ENCODE results near the gene RPL29.
"Not testable (repeated sequence)": the region's sequence is repeated elsewhere in the genome, so short reads cannot be mapped to it uniquely, and the experiment has no call there.

Gene RPL29

GRCh38 chr3:52034651-52035050 is 39.0 kb upstream of the RPL29 start:
- POLR2A ChIA-PET, result no interaction called here
- TF ChIP-seq CTCF (IDR thresholded peaks at IDR 0.05; ENCODE audit: insufficient read depth, low read length, missing control alignments), result no peak
- no peak for DNase-seq (ENCODE audit: low read depth, low spot score)
- H3K4me3 ChIP-seq (ENCODE audit: low read depth, low read length), result no peak overlapping the region
- CTCF ChIA-PET, result interaction anchor here (0.9 to 1.5 kb wide), 3 partner anchors 18 to 109 kb away, joined by 3 to 4 read pairs (median 3); no protein-coding TSS in a partner anchor

DNA sequence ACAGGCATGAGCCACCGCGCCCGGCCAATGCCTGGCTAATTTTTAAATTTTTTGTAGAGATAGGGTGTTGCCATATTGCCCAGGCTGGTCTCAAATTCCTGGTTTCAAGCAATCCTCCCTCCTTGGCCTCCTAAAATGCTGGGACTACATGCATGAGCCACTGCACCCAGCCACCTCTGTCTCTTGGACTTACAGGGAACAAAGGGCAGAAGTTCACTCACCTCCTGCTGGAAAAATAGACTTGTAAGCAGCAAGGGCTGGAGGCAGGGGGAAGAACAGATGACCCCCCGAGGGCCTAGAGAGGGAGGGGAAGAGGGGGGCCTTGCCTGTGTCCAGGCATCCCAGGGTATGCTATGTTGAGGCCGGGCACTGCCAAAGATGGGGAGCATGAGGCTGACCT is 38.5 kb upstream of the RPL29 start:
- ChIA-PET CTCF (no interaction called here), POLR2A (no interaction called here)
- no peak for DNase-seq (ENCODE audit: low read depth, low spot score)
- TF ChIP-seq CTCF (IDR thresholded peaks at IDR 0.05; ENCODE audit: insufficient read depth, low read length, missing control alignments), result no peak
- no peak overlapping the region for H3K4me3 ChIP-seq (ENCODE audit: low read depth, low read length)

GRCh38 chr3:52033748-52034147 is 38.1 kb upstream of the RPL29 start:
- H3K4me3 ChIP-seq (ENCODE audit: low read depth, low read length); POLR2A ChIA-PET; DNase-seq (ENCODE audit: low read depth, low spot score): not testable (repeated sequence)
- CTCF ChIA-PET, result interaction anchor here (1.6 kb wide), 1 partner anchor 30 kb away, joined by 7 read pairs; no protein-coding TSS in a partner anchor

DNA sequence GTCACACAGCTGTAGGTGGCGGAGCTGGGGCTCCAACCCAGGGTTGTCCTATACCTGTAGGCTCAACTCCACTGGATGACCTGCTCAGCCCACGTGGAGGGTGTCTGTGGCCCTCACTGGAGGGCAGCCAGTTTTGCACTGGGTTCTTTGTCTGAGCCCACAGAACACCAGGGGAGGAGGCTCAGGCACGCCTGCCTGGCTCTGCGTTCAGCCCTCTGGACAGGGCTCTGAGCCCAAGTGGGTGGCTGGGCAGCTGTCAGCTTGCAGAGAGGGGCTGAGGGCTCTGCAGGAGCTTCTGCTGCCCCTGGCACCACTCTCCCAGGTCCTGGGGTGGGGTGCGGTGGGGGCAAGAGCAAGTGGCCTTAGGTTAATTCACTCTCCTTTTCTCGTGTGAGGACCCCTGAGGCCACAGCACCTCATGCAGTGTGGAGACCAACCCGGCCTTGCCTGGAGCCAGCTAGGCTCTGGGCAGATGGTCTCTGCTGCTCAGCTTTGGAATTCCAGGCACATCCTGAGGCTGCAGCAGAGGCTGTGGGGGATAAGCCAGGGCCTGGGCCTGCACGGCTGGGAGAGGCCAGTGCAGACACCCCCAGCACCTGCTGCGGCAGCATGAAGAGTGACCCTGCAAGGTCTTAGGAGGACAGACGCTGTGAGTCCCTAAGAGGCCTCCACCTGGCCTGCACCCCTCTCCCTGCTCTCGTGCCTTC is 37.2 kb upstream of the RPL29 start:
- H3K4me3 ChIP-seq (ENCODE audit: low read depth, low read length), result no peak overlapping the region
- DNase-seq (ENCODE audit: low read depth, low spot score), result no peak
- CTCF ChIA-PET, result interaction anchor here (1.2 to 2.3 kb wide), 4 partner anchors 9 to 112 kb away, joined by 3 to 7 read pairs (median 5); no protein-coding TSS in a partner anchor
- TF ChIP-seq CTCF (IDR thresholded peaks at IDR 0.05; ENCODE audit: insufficient read depth, low read length, missing control alignments), result no peak
- POLR2A ChIA-PET, result no interaction called here

DNA sequence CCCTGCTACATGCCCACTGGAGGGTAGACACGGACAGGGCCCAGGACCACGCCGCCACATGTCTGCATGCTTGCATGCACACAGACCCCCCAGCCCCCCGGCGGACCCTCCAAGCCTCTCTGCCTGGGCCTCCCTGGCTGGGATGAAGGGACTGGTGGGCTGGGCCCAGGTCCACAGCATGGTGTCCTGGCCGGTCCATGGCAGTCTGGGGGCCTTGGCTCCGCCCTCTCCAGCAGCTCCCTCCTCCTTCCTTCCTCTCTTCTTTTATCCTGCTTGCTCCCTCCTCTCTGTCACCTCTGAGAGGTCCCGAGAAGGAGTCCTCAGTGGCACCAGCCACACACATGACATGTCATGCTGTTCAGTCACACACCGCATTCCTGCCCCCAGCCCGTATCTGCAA is 36.2 kb upstream of the RPL29 start:
- POLR2A ChIA-PET, result no interaction called here
- DNase-seq (ENCODE audit: low read depth, low spot score), result no peak
- no peak for TF ChIP-seq CTCF (IDR thresholded peaks at IDR 0.05; ENCODE audit: insufficient read depth, low read length, missing control alignments)
- CTCF ChIA-PET, result interaction anchor here (0.8 to 2.3 kb wide), 6 partner anchors 10 to 113 kb away, joined by 3 to 7 read pairs (median 3); no protein-coding TSS in a partner anchor
- H3K4me3 ChIP-seq (ENCODE audit: low read depth, low read length), result no peak overlapping the region

DNA sequence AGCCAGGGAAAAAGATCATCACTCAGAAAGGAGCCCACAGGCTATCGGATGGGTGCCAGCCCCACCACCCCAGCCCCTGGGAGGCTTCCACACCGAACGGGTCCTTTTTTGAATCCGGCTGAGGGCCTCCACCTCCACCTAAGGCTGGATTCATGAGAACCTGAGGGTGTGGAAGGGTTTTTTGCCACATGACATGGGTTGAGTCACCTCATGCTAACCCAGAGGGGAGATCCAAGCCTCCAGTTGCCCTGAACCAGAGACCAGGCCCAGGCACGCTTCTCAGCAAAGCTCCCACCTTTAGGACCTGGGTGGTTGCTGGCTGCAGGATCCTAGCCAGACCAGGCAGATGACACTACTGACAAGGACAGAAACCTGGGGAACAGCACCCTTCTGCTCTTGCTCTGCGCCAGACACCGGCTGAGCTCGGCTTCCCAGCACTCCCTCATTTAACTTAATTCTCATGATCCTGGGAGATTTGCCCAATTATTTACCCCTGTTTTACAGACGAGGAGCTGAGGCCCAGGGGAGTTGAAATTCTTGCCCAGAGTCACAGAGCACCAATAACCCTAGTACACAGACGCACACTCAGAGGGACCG is 35.1 kb upstream of the RPL29 start:
- CTCF ChIA-PET, result interaction anchor here (1.0 to 2.3 kb wide), 5 partner anchors 8 to 25 kb away, joined by 3 to 7 read pairs (median 3); partner anchors contain the start of gene DUSP7
- POLR2A ChIA-PET, result no interaction called here
- TF ChIP-seq CTCF (IDR thresholded peaks at IDR 0.05; ENCODE audit: insufficient read depth, low read length, missing control alignments), result no peak

More for the DNA sequence above, 35.1 kb upstream of the RPL29 start:
- no peak for DNase-seq (ENCODE audit: low read depth, low spot score)
- H3K4me3 ChIP-seq (ENCODE audit: low read depth, low read length), result no peak overlapping the region
